IPS-18a (cell line): Measurements from ENCODE around the gene RCC2.
"Not testable (repeated sequence)": the region's sequence is repeated elsewhere in the genome, so short reads cannot be mapped to it uniquely, and the experiment has no call there.

Experiments
- H3K27ac ChIP-seq: one replicate; pipeline ENCODE4 v1.5.1; 2013; ENCODE audit warnings: low read length
- H3K27me3 ChIP-seq: one replicate; pipeline ENCODE4 v1.6.1; 2013; ENCODE audit warnings: mild to moderate bottlenecking, low read length; ENCODE audit not compliant: control insufficient read depth, insufficient read depth
- H3K36me3 ChIP-seq: one replicate; pipeline ENCODE4 v1.6.1; 2013; ENCODE audit warnings: low read depth, low read length; ENCODE audit not compliant: control insufficient read depth
- H3K4me1 ChIP-seq: one replicate; pipeline ENCODE4 v1.6.1; 2013; ENCODE audit warnings: low read depth, low read length; ENCODE audit not compliant: control insufficient read depth
- H3K4me3 ChIP-seq: one replicate; pipeline ENCODE4 v1.5.1; 2013; ENCODE audit warnings: low read length
- H3K9ac ChIP-seq: one replicate; pipeline ENCODE4 v1.6.1; 2013; ENCODE audit warnings: mild to moderate bottlenecking, low read length, moderate library complexity
- H3K9me3 ChIP-seq: one replicate; pipeline ENCODE4 v1.6.1; 2013; ENCODE audit warnings: low read depth, low read length; ENCODE audit not compliant: control insufficient read depth

Gene RCC2

GRCh38 chr1:17439250-17440073, at the start of gene RCC2:
Gene RCC2 (minus strand): TSS chr1:17439677. CDS start chr1:17438514, 1,163 bp downstream.
- H3K4me1 ChIP-seq: peaks cover 47% of the 10 kb centered on the region
- peak within 1 kb of the TSS; percentile 95 for H3K4me3 ChIP-seq
- H3K27ac ChIP-seq: peak within 1 kb of the TSS; percentile 59
- H3K9ac ChIP-seq: peak within 1 kb of the TSS; percentile 99
- peaks cover 23% of the 10 kb centered on the region for H3K36me3 ChIP-seq
- no peaks in the 10 kb centered on the region for H3K9me3 ChIP-seq
- H3K27me3 ChIP-seq: peaks cover 18% of the 10 kb centered on the region

- Histone ChIP-seq H3K27me3 (no peaks in the 10 kb centered on the region), H3K36me3 (no peaks in the 10 kb centered on the region), H3K4me3 (no peak overlapping the region), H3K27ac (no peak overlapping the region), H3K9ac (no peak overlapping the region), H3K4me1 (no peaks in the 10 kb centered on the region), H3K9me3 (no peaks in the 10 kb centered on the region)
Observed at GRCh38 chr1:17486242-17486641, 46.8 kb upstream of the RCC2 start.

- H3K36me3 ChIP-seq: no peaks in the 10 kb centered on the region
- no peaks in the 10 kb centered on the region for H3K4me1 ChIP-seq
- no peaks in the 10 kb centered on the region for H3K27me3 ChIP-seq
- no peaks in the 10 kb centered on the region for H3K9me3 ChIP-seq
- H3K4me3 ChIP-seq: no peak overlapping the region
- no peak overlapping the region for H3K9ac ChIP-seq
- H3K27ac ChIP-seq: no peak overlapping the region
Observed at GRCh38 chr1:17485281-17485680, 45.8 kb upstream of the RCC2 start.

GRCh38 chr1:17481981-17482380, 42.5 kb upstream of the RCC2 start:
- H3K9ac ChIP-seq, H3K27ac ChIP-seq: not testable (repeated sequence)

GRCh38 chr1:17480846-17481245, 41.4 kb upstream of the RCC2 start:
- no peak overlapping the region for H3K4me3 ChIP-seq
- no peak overlapping the region for H3K27ac ChIP-seq
- peaks cover 8% of the 10 kb centered on the region for H3K4me1 ChIP-seq
- H3K36me3 ChIP-seq: no peaks in the 10 kb centered on the region
- H3K9ac ChIP-seq: no peak overlapping the region
- no peaks in the 10 kb centered on the region for H3K9me3 ChIP-seq
- no peaks in the 10 kb centered on the region for H3K27me3 ChIP-seq

More at GRCh38 chr1:17481981-17482380, 42.5 kb upstream of the RCC2 start:
- H3K9me3 ChIP-seq, H3K4me1 ChIP-seq, H3K36me3 ChIP-seq, H3K27me3 ChIP-seq, H3K4me3 ChIP-seq: not testable (repeated sequence)

- Histone ChIP-seq H3K27ac (no peak overlapping the region), H3K4me3 (no peak overlapping the region), H3K36me3 (no peaks in the 10 kb centered on the region), H3K27me3 (no peaks in the 10 kb centered on the region), H3K9ac (no peak overlapping the region), H3K4me1 (peaks cover 9% of the 10 kb centered on the region), H3K9me3 (no peaks in the 10 kb centered on the region)
Observed at GRCh38 chr1:17475752-17476151, 36.3 kb upstream of the RCC2 start.

- not testable (repeated sequence) for H3K9me3 ChIP-seq, H3K27me3 ChIP-seq, H3K9ac ChIP-seq, H3K4me3 ChIP-seq, H3K27ac ChIP-seq, H3K36me3 ChIP-seq
- peaks cover 15% of the 10 kb centered on the region for H3K4me1 ChIP-seq
Observed at GRCh38 chr1:17474836-17475555, 35.5 kb upstream of the RCC2 start.

GRCh38 chr1:17472814-17473213, 33.3 kb upstream of the RCC2 start:
- no peak overlapping the region for H3K4me3 ChIP-seq
- H3K27ac ChIP-seq: no peak overlapping the region
- peaks cover 21% of the 10 kb centered on the region for H3K4me1 ChIP-seq
- no peak overlapping the region for H3K9ac ChIP-seq
- no peaks in the 10 kb centered on the region for H3K27me3 ChIP-seq
- H3K9me3 ChIP-seq: no peaks in the 10 kb centered on the region
- H3K36me3 ChIP-seq: no peaks in the 10 kb centered on the region

- Histone ChIP-seq H3K9ac (no peak overlapping the region), H3K27me3 (no peaks in the 10 kb centered on the region), H3K4me3 (no peak overlapping the region), H3K9me3 (no peaks in the 10 kb centered on the region), H3K27ac (peak overlapping the region; percentile 79), H3K36me3 (no peaks in the 10 kb centered on the region), H3K4me1 (peaks cover 16% of the 10 kb centered on the region)
Observed at GRCh38 chr1:17471393-17471792, 31.9 kb upstream of the RCC2 start.

- no peaks in the 10 kb centered on the region for H3K9me3 ChIP-seq
- no peaks in the 10 kb centered on the region for H3K27me3 ChIP-seq
- H3K36me3 ChIP-seq: no peaks in the 10 kb centered on the region
- H3K4me3 ChIP-seq: peak overlapping the region; percentile 43
- H3K4me1 ChIP-seq: peaks cover 14% of the 10 kb centered on the region
- H3K27ac ChIP-seq: peak overlapping the region; percentile 79
- peak overlapping the region; percentile 41 for H3K9ac ChIP-seq
Observed at GRCh38 chr1:17470021-17470799, 30.7 kb upstream of the RCC2 start.
